Lower leg skin (tissue), 3 donors: ENCODE results near the gene B4GALNT3.

Source experiments
- CTCF ChIP-seq, 3 donors: fragments of 450-650 bp; IDR thresholded peaks; one replicate each; pipeline ENCODE4 v1.5.1; 2016; ENCODE audit warnings: antibody characterized with exemption in 3 of 3, mild to moderate bottlenecking in 3 of 3, moderate library complexity in 2 of 3
- POLR2A ChIP-seq, 2 donors: fragments of 450-650 bp; IDR thresholded peaks; one replicate each; pipeline ENCODE4 v1.6.1; 2016 to 2017; ENCODE audit warnings: antibody characterized with exemption in 2 of 2, mild to moderate bottlenecking in 1 of 2, moderate library complexity in 1 of 2

GRCh38 chr12:549476-550082 is 89.8 kb downstream of the B4GALNT3 start:
- no peak for TF ChIP-seq POLR2A (IDR thresholded peaks at IDR 0.05)
- TF ChIP-seq CTCF (IDR thresholded peaks at IDR 0.05), result no peak
